Endometrium (tissue), 2 donors: ENCODE results near the gene TMEM212.

Source experiments
- FAIRE-seq: peaks from 2 replicates; lab custom pipeline; 2012; peaks lifted over from hg19 to GRCh38; lab: Jason Lieb, UNC
- donor health status: control.
- donor health status: control.

TMEM212 gene

GRCh38 chr3:171842864-171843518, at the start of gene TMEM212:
TMEM212 (plus strand) TSS chr3:171843349; CDS start chr3:171843384, 35 bp downstream.
- FAIRE-seq = no peak

DNA sequence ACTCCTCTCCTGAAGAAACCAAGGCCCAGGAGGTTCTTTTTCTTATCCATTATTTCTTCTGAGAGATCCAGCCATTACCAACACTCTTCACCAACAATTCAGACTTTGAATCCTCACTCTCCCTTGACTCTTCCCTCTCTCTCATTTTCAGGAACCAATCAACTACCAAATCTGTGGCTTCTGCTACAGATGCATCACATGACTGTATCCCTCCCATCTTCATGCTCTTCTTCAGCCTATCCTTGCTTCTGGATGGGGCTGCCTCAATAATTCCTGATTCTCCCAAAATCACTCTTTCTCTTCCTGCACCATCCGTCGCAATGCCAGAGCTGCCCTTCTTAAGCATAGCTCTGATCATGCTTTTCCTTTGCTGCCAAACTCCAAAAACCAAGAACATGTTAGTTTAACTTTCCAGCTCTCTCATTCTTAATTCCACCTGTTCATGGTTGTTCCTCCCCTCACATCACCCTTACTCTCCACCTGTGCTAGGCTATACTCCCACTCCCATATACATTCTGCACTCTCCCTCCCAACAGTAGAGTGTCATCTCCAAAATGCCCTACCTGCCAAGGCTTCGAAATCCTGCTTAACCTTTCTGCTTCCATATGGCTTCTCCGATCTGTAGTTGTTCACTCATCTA, 46.4 kb upstream of the TMEM212 start:
- FAIRE-seq = no peak

- FAIRE-seq = no peak
These were observed 45.9 kb upstream of the TMEM212 start for GRCh38 chr3:171797265-171797679.

DNA sequence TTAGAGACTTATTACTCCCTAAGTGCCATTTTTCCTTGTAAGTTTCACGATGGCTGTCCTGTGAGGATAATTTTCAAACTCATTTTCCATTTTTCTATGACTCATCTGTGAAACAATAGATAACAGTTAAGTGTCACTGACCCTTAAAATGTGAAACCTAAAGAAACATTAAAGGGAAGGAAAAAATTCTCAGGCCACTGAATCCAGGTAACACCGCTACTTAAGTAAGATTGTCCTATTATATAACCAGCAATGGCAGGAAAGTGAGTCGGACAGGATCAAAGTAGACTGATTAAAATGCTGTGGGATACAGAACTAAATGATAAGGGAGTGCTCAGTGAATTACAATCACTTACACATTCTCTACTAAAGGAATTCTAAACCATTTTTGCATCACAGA, 45.3 kb upstream of the TMEM212 start:
- FAIRE-seq = no peak

DNA sequence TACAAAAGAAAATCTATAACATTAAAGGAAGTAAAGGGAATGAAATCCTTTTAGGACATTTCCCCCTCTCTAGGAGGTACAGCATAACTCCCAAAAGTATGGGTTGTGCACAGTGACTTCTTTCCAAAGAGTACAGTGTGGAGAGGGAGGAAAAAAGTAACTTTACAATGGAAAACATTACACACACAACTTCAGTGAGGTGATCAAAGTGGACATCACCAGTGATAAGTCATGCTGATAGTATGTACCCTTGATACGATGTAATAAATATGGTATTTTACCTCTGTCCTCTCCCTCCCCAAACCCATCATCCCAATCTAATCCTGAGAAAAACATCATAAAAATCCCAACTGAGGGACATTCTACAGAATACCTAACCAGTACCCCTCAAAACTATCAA, 43.6 kb upstream of the TMEM212 start:
- no peak for FAIRE-seq

- peak; percentile 85 for FAIRE-seq
These were observed 41.2 kb upstream of the TMEM212 start for GRCh38 chr3:171801738-171802589.

DNA sequence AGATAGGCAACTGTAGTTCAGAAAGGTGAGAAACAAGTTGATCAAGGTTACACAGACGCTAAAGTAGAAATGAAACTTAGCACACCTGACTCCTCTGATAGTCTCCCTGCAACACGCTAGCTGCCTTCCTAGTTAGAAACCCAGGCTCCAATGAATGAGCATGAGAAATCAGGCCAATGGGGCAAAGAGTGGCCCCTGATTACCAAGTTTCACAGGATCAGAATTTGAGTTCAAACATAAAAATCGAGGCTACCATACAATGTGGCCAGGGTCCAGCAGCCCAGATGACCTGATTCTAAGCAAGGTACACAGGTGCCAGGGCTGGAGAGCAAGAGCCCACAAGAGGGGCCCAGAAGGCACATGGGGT, 40.6 kb upstream of the TMEM212 start:
- no peak for FAIRE-seq

- no peak for FAIRE-seq
These were observed 40.1 kb upstream of the TMEM212 start for GRCh38 chr3:171803044-171803443.

DNA sequence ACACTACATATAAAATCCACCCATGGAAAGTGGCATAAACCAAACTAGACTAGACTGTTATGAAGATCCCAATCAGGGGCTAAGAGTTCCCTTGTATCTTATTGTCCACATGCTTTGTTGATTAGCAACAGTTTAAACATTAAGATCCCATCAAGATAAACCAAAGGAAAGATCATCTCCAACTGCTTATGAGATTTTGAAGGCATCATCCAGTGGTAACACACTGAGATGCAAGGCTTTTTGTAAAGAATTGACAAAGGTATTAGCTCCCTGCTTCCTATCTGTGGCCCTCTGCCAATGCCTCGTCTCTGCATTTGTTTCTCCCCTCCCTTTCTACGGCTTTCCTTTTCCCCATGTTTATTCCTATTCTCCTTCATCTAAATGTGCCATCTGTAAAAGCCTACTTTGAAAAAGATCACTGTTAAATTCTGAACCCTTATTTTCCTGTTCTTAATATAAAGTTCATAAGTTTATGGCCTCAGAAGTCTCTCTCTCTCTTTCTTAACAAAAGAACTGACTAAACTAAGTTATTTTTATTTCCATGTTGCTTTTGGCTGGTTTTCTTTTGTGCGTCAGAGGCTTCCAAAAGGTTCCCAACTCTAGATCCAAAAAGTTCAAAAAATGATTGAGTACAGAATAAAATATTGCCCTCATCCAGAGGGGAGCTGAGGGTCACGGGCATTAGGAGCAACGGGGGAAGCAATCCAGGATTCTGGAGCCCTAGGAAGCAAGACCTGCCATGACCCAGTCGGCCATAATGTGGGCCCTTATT, 38.3 kb upstream of the TMEM212 start:
- no peak for FAIRE-seq

DNA sequence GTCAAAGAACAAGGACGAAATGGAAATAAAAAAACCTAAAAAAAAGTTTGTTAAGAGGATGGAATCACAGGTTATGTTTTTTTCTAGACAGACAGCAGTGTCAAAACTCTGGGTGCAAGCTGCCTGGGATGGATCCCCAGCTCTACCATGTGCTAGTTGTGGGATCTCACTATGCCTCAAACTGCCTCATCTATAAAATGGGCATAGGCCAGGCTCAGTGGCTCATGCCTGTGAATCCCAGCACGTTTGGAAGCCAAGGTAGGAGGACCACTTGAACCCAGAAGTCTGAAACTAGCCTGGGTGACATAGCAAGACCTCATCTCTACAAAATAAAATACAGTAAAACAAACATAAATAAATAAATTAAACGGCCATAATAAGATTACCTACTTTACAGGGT, 37.5 kb upstream of the TMEM212 start:
- FAIRE-seq = no peak

DNA sequence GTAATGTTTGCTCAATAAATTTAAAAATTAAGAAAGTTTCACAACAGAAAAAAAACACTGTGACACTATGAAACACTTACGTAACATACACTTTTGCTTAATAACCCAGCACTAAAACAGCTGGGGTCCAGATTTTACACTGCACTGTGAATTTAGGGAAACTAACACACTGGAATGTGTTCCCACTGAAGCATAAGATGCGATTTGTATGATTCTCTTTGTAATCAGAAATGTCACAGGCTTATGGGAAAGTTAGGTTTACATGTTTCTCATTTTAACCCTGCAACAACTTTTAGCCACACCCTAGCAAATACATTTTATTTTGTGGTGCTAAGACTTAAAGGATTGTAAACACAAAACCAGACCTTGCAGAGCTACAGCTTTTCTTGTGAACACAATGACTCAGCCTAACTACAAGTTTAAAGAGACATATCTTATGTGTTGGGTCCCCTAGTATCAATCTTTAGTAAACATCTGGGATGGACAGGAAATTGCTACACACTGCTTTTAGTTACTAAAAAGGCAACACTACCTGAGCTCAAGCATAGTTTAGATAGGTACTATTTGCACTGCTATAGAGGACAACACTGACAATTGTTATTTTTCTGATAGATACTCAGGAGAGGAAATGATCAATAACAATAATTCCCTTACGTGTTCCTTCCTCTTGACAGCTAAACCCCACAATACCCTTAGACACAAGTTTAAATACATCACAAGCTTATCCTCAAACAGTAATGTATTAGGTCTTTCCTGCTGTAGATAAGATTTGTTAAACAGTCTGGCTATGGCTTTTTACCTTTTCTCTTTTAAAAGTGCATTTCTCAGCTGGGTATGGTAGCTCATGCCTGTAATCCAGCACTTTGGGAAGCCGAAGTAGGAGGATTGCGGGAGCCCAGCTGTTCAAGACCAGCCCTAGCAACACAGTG, 36.7 kb upstream of the TMEM212 start:
- FAIRE-seq = peak; percentile 46

GRCh38 chr3:171807129-171807675, 35.9 kb upstream of the TMEM212 start:
- FAIRE-seq = no peak

GRCh38 chr3:171807806-171808205, 35.3 kb upstream of the TMEM212 start:
- no peak for FAIRE-seq

DNA sequence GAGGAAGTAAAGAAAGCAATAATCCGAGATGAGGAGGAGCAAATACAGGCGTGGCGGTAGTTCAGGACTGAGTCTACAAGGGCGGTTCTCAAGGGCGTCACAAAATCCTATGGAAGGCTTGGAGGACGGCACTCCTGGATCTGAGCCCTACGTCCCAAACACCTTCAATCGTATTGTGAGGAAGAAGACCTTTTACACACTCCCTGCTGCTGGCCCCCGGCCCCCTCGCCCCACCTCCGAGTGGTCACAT, 33.6 kb upstream of the TMEM212 start:
- no peak for FAIRE-seq

DNA sequence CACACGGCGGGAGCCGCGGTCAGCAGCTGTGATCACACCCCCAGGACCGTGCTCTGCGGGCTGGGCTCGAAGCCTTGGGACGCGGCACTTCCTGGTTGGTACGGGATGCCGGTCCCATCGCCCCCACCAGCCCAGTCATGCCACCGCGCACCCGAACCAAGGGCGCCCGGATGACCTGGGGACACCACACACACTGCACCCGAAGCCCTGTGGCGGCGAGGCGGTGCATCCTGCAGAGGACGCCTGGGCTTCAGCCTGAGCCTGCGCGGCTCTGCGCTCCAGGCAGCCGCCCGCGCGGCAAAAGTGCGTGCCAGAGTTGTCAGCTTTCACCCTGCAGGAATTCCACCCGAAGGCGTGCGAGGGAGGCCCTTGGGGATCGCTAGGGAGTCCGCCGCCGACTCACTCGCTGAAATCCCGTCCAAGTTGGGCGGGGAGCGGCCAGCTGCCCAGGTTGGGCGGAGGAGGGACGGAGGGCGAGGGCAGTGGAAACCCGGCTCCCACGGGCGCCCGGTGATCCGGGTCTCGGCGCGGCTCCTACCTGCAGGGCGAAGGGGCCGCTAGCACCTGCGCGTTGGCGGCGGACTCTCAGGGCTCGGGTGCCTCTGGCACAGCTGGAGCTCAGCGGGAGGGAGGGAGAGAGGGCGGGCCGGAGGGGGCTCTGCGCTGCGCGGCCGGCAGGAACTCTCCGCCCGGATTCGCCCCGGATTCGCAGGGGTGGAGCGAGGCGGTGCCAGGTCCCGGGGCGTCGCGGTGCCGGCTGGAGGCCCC, 33.1 kb upstream of the TMEM212 start, which contains the start of gene PLD1:
PLD1 (minus strand) TSS at position 623 of the 768 bp plus-strand sequence. CDS start 72,432 bp downstream, outside the sequence.
- no peak for FAIRE-seq

GRCh38 chr3:171810629-171811294, 32.4 kb upstream of the TMEM212 start:
- no peak for FAIRE-seq

GRCh38 chr3:171811295-171811912, 31.7 kb upstream of the TMEM212 start:
- FAIRE-seq = peak; percentile 68

GRCh38 chr3:171811913-171812335, 31.2 kb upstream of the TMEM212 start:
- FAIRE-seq = no peak

- peak; percentile 23 for FAIRE-seq
These were observed 30.3 kb upstream of the TMEM212 start for GRCh38 chr3:171812811-171813210.
